ENCODE results near the gene HSD17B4. TPM values are rescaled to one million over a fixed set of nuclear protein-coding genes. Genes with fewer than 3 reads are reported as not detected.

The HSD17B4 gene
- total and polyA plus RNA-seq, 9 of the 15 experiments (the other 6 are each of a cell fraction or from before 2014, with no cell fraction given), result 50.6 to 187 (median 94.6) TPM

- Histone ChIP-seq H3K9me1 (ENCODE audit: control insufficient read depth, insufficient read depth, low read length) (no peaks in the 10 kb centered on the region), H3K4me1 (replicated peaks in 1 of 2; ENCODE audit: control insufficient read depth in 2 of 2, insufficient read depth in 2 of 2, low read length in 2 of 2) (no peaks in the 10 kb centered on the region), H3K9ac (ENCODE audit: insufficient read depth in 1 of 2, low read depth in 2 of 2, low read length in 2 of 2) (no peak overlapping the region), H3K4me2 (ENCODE audit: insufficient read depth, low read length) (no peak overlapping the region), H3K4me3 (no peak overlapping the region), H3K27me3 (ENCODE audit: control insufficient read depth in 2 of 2, insufficient read depth in 2 of 2, low read length in 2 of 2) (no peaks in the 10 kb centered on the region), H3K79me2 (ENCODE audit: control insufficient read depth, insufficient read depth, low read length) (no peaks in the 10 kb centered on the region; the same call in 2 of the 3 replicates), H3K27ac (ENCODE audit: extremely low read depth, low read depth, low read length) (no peak overlapping the region), H3K9me3 (replicated peaks; ENCODE audit: control insufficient read depth, insufficient read depth, low read depth, low read length) (no peaks in the 10 kb centered on the region), H2AFZ (ENCODE audit: low read depth, low read length) (no peak overlapping the region), H4K20me1 (replicated peaks; ENCODE audit: control insufficient read depth, insufficient read depth, low read length) (no peaks in the 10 kb centered on the region), H3K36me3 (ENCODE audit: control insufficient read depth, insufficient read depth, low read length) (peaks cover 10% of the 10 kb centered on the region; the same call in 2 of the 3 replicates)
- DNase-seq (ENCODE audit: extremely low read depth in 1 of 4, low spot score in 3 of 4) (no peak), FAIRE-seq (no peak), ATAC-seq (no peak)
- ChIA-PET CTCF (ENCODE audit: low intra/inter-chr PET ratio) (no interaction called here), POLR2A (no interaction called here)
- TF ChIP-seq ZNF133 (CRISPR knock-in tag; IDR thresholded peaks at IDR 0.05) (no peak), ZNF121 (CRISPR knock-in tag; conservative IDR thresholded peaks at IDR 0.05) (peak; percentile 75), NELFE (IDR thresholded peaks at IDR 0.05; ENCODE audit: insufficient read depth, insufficient read length) (no peak), FUS (optimal IDR thresholded peaks at IDR 0.05; ENCODE audit: low read depth, low read length) (no peak)
- no TSS peak for BruUV-seq (replicated peaks)
- intact Hi-C loops (cut with micrococcal nuclease) (loop anchor here (10.0 kb wide), 1 partner anchor 162 kb away; no protein-coding TSS in a partner anchor), in situ Hi-C loops (cut with MboI) (no loop called here)
- WGBS (ENCODE audit: insufficient coverage, low coverage, missing lambda C conversion rate), result 63% methylated on average over 1 of the region's 1 CpG
Measured at GRCh38 chr5:119473241-119473640, 20.9 kb downstream of the HSD17B4 start.

- intact Hi-C loops (cut with micrococcal nuclease), result loop anchor here (10.0 kb wide), 1 partner anchor 158 kb away; no protein-coding TSS in a partner anchor
- no TSS peak for BruUV-seq (replicated peaks)
- no peak for DNase-seq (ENCODE audit: extremely low read depth in 1 of 4, low spot score in 3 of 4)
- no peak overlapping the region for H2AFZ ChIP-seq (ENCODE audit: low read depth, low read length)
- no peak overlapping the region for H3K9ac ChIP-seq (ENCODE audit: insufficient read depth in 1 of 2, low read depth in 2 of 2, low read length in 2 of 2)
- 62% methylated on average over 1 of the region's 1 CpG for WGBS (ENCODE audit: insufficient coverage, low coverage, missing lambda C conversion rate)
- CTCF ChIA-PET (ENCODE audit: low intra/inter-chr PET ratio), result no interaction called here
- no peaks in the 10 kb centered on the region for H3K27me3 ChIP-seq (ENCODE audit: control insufficient read depth in 2 of 2, insufficient read depth in 2 of 2, low read length in 2 of 2)
- no peaks in the 10 kb centered on the region for H3K4me1 ChIP-seq (replicated peaks in 1 of 2; ENCODE audit: control insufficient read depth in 2 of 2, insufficient read depth in 2 of 2, low read length in 2 of 2)
- no peak overlapping the region for H3K4me3 ChIP-seq
- no peaks in the 10 kb centered on the region for H4K20me1 ChIP-seq (replicated peaks; ENCODE audit: control insufficient read depth, insufficient read depth, low read length)
- no peaks in the 10 kb centered on the region for H3K9me3 ChIP-seq (replicated peaks; ENCODE audit: control insufficient read depth, insufficient read depth, low read depth, low read length)
- no peaks in the 10 kb centered on the region for H3K9me1 ChIP-seq (ENCODE audit: control insufficient read depth, insufficient read depth, low read length)
- no peaks in the 10 kb centered on the region for H3K79me2 ChIP-seq (ENCODE audit: control insufficient read depth, insufficient read depth, low read length)
- no peak for ATAC-seq
- H3K4me2 ChIP-seq (ENCODE audit: insufficient read depth, low read length), result no peak overlapping the region
- H3K27ac ChIP-seq (ENCODE audit: extremely low read depth, low read depth, low read length), result no peak overlapping the region
- in situ Hi-C loops (cut with MboI), result no loop called here
- POLR2A ChIA-PET, result no interaction called here
- FAIRE-seq, result no peak
- H3K36me3 ChIP-seq (ENCODE audit: control insufficient read depth, insufficient read depth, low read length), result peaks cover 14% of the 10 kb centered on the region; the same call in 2 of the 3 replicates
- TF ChIP-seq PPARD (CRISPR knock-in tag; IDR thresholded peaks at IDR 0.05) (no peak), NFE2 (IDR thresholded peaks at IDR 0.05; ENCODE audit: low read depth) (no peak), KLF1 (tag; IDR thresholded peaks at IDR 0.05) (no peak), THRB (CRISPR knock-in tag; conservative IDR thresholded peaks at IDR 0.05) (no peak), TSC22D4 (tag; IDR thresholded peaks at IDR 0.05) (no peak), EWSR1 (IDR thresholded peaks at IDR 0.05; ENCODE audit: borderline replicate concordance, low read depth, partially characterized antibody) (no peak), MAX (CRISPR knock-in tag; IDR thresholded peaks at IDR 0.05) (no peak), ZMIZ1 (IDR thresholded peaks at IDR 0.05; ENCODE audit: low read depth in 2 of 2, low read length in 2 of 2) (no peak), DPF2 (IDR thresholded peaks at IDR 0.05) (no peak)
Measured at GRCh38 chr5:119476341-119476740, 24.0 kb downstream of the HSD17B4 start.
